ENCODE data around the gene MDM2.

DNA sequence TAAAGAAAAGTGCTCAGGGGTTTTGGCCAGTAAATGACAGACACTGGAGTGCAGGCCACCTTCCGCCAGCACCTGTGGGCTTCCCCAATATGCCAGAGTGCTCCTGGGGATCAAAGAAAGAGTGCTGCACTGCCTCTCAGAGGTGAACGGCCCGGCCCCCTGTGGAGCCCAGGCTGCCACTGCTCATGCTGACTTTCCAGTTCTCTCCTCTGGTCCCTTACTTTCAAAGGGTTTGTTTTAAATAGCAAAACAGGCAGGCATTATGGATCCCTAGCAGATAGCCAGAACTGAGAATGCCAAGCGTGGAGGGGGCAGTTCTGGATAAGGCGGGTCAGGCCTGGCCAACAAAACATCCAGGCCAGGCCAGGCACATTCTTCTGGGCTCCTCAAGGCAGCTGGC is 59.6 kb downstream of the MDM2 start:
- TF ChIP-seq, protein P1, sequence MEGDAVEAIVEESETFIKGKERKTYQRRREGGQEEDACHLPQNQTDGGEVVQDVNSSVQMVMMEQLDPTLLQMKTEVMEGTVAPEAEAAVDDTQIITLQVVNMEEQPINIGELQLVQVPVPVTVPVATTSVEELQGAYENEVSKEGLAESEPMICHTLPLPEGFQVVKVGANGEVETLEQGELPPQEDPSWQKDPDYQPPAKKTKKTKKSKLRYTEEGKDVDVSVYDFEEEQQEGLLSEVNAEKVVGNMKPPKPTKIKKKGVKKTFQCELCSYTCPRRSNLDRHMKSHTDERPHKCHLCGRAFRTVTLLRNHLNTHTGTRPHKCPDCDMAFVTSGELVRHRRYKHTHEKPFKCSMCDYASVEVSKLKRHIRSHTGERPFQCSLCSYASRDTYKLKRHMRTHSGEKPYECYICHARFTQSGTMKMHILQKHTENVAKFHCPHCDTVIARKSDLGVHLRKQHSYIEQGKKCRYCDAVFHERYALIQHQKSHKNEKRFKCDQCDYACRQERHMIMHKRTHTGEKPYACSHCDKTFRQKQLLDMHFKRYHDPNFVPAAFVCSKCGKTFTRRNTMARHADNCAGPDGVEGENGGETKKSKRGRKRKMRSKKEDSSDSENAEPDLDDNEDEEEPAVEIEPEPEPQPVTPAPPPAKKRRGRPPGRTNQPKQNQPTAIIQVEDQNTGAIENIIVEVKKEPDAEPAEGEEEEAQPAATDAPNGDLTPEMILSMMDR (conservative IDR thresholded peaks at IDR 0.05; ENCODE audit: low read depth, low read length) = no peak
- no peak for TF ChIP-seq EZH2 (IDR thresholded peaks at IDR 0.05; ENCODE audit: low read length, unreplicated experiment)
- TF ChIP-seq EZH2phosphoT487 (IDR thresholded peaks at IDR 0.05; ENCODE audit: borderline replicate concordance, low read length) = no peak

Measured in PC-3 (cell line).